Measurements from ENCODE around the gene OAS3.

DNA sequence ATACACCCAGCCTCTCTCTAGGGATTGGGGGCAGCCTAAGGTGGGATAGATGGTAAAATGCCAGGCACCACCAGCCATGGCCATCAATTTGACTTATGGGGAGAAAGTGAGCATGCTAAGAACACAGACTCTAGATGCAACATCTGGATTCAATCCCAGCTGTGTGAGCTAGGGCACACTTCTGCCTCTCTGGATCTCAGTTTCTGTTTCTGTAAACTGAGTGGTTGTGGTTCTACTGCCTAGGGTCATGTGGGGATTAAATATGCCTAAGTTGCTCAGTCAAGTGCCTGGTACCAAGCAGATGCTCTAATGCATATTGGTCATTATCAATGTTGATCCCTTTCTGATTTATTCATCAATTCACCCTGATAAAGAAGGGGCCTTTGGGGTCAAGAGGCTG is 44.1 kb upstream of the OAS3 start:
- TF ChIP-seq CTCF (IDR thresholded peaks at IDR 0.05; ENCODE audit: low read depth, low read length, missing input control): no peak
- TF ChIP-seq, protein P1, sequence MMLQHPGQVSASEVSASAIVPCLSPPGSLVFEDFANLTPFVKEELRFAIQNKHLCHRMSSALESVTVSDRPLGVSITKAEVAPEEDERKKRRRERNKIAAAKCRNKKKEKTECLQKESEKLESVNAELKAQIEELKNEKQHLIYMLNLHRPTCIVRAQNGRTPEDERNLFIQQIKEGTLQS (IDR thresholded peaks at IDR 0.05): no peak
- TF ChIP-seq YY1 (IDR thresholded peaks at IDR 0.05): no peak
- no peak for TF ChIP-seq FOXA1 (IDR thresholded peaks at IDR 0.05)
- TF ChIP-seq GABPA (IDR thresholded peaks at IDR 0.05 in 1 of 2, conservative IDR thresholded peaks at IDR 0.05 in 1 of 2): no peak
- TF ChIP-seq SP1 (IDR thresholded peaks at IDR 0.05): no peak
- no peak for TF ChIP-seq JUND (IDR thresholded peaks at IDR 0.05)
- TF ChIP-seq, protein P2, sequence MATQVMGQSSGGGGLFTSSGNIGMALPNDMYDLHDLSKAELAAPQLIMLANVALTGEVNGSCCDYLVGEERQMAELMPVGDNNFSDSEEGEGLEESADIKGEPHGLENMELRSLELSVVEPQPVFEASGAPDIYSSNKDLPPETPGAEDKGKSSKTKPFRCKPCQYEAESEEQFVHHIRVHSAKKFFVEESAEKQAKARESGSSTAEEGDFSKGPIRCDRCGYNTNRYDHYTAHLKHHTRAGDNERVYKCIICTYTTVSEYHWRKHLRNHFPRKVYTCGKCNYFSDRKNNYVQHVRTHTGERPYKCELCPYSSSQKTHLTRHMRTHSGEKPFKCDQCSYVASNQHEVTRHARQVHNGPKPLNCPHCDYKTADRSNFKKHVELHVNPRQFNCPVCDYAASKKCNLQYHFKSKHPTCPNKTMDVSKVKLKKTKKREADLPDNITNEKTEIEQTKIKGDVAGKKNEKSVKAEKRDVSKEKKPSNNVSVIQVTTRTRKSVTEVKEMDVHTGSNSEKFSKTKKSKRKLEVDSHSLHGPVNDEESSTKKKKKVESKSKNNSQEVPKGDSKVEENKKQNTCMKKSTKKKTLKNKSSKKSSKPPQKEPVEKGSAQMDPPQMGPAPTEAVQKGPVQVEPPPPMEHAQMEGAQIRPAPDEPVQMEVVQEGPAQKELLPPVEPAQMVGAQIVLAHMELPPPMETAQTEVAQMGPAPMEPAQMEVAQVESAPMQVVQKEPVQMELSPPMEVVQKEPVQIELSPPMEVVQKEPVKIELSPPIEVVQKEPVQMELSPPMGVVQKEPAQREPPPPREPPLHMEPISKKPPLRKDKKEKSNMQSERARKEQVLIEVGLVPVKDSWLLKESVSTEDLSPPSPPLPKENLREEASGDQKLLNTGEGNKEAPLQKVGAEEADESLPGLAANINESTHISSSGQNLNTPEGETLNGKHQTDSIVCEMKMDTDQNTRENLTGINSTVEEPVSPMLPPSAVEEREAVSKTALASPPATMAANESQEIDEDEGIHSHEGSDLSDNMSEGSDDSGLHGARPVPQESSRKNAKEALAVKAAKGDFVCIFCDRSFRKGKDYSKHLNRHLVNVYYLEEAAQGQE (IDR thresholded peaks at IDR 0.05): no peak
